ENCODE results near the gene DLG2.

DNA sequence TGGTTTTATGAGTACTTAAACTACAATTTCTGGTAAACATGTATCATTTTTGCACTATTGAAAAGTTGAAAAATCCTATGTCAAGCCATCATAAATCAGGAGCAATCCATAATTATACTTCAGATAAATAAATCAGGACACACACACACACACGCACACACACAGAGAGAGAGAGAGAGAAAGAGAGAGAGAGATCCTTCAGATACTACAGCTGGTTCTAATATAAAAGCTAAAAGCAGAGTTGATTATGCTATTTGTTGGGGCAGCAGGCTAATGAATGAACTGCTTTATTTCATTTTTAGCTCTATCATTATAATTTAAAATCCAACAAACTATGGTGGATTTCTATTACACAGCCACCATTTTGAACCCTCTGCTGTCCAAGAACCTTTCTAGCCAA lies 2018.6 kb downstream of the DLG2 start:
- TF ChIP-seq, protein P1, sequence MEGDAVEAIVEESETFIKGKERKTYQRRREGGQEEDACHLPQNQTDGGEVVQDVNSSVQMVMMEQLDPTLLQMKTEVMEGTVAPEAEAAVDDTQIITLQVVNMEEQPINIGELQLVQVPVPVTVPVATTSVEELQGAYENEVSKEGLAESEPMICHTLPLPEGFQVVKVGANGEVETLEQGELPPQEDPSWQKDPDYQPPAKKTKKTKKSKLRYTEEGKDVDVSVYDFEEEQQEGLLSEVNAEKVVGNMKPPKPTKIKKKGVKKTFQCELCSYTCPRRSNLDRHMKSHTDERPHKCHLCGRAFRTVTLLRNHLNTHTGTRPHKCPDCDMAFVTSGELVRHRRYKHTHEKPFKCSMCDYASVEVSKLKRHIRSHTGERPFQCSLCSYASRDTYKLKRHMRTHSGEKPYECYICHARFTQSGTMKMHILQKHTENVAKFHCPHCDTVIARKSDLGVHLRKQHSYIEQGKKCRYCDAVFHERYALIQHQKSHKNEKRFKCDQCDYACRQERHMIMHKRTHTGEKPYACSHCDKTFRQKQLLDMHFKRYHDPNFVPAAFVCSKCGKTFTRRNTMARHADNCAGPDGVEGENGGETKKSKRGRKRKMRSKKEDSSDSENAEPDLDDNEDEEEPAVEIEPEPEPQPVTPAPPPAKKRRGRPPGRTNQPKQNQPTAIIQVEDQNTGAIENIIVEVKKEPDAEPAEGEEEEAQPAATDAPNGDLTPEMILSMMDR (IDR thresholded peaks at IDR 0.05), result no peak
- no peak for TF ChIP-seq POLR2A (IDR thresholded peaks at IDR 0.05)
